ENCODE data around the gene MGME1.

The MGME1 gene

GRCh38 chr20:18016772-18017171 lies 48.0 kb downstream of the MGME1 start:
- TF ChIP-seq POLR2AphosphoS5 (IDR thresholded peaks at IDR 0.05; ENCODE audit: low read depth, low read length) (no peak), TAF1 (IDR thresholded peaks at IDR 0.05; ENCODE audit: borderline replicate concordance, insufficient read depth, low read length) (no peak)

DNA sequence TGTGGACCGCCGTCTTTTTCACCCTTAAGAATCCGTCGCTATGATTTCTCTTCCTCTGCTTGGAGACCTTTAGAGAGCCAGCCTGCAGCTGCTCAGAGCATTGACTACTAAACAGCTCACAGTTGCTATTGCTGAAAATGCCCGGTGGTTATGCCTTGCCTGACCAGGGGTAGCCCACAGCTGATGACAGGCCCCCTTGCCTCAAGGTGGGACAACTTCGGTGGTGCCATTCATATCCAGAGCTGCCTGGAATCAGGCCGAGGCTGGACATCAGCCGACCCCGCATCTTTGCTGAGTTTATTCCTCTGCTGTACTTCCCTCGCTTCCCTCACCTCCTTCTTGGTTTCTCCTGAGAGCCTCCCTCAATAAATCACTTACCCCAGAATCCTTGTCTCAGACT lies 49.3 kb downstream of the MGME1 start:
- TF ChIP-seq POLR2AphosphoS5 (IDR thresholded peaks at IDR 0.05; ENCODE audit: low read depth, low read length), result no peak
- no peak for TF ChIP-seq FOXP2 (optimal IDR thresholded peaks at IDR 0.05; ENCODE audit: borderline replicate concordance, extremely low read depth, extremely low read length, insufficient read depth)
- no peak for TF ChIP-seq TAF1 (IDR thresholded peaks at IDR 0.05; ENCODE audit: borderline replicate concordance, insufficient read depth, low read length)
- TF ChIP-seq SIN3A (IDR thresholded peaks at IDR 0.05; ENCODE audit: borderline replicate concordance, insufficient read depth, low read length), result no peak
- TF ChIP-seq, protein P1, sequence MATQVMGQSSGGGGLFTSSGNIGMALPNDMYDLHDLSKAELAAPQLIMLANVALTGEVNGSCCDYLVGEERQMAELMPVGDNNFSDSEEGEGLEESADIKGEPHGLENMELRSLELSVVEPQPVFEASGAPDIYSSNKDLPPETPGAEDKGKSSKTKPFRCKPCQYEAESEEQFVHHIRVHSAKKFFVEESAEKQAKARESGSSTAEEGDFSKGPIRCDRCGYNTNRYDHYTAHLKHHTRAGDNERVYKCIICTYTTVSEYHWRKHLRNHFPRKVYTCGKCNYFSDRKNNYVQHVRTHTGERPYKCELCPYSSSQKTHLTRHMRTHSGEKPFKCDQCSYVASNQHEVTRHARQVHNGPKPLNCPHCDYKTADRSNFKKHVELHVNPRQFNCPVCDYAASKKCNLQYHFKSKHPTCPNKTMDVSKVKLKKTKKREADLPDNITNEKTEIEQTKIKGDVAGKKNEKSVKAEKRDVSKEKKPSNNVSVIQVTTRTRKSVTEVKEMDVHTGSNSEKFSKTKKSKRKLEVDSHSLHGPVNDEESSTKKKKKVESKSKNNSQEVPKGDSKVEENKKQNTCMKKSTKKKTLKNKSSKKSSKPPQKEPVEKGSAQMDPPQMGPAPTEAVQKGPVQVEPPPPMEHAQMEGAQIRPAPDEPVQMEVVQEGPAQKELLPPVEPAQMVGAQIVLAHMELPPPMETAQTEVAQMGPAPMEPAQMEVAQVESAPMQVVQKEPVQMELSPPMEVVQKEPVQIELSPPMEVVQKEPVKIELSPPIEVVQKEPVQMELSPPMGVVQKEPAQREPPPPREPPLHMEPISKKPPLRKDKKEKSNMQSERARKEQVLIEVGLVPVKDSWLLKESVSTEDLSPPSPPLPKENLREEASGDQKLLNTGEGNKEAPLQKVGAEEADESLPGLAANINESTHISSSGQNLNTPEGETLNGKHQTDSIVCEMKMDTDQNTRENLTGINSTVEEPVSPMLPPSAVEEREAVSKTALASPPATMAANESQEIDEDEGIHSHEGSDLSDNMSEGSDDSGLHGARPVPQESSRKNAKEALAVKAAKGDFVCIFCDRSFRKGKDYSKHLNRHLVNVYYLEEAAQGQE (IDR thresholded peaks at IDR 0.05; ENCODE audit: insufficient read depth in 1 of 2, low read depth in 2 of 2, low read length in 2 of 2), result no peak

- no peak for TF ChIP-seq FOXP2 (optimal IDR thresholded peaks at IDR 0.05; ENCODE audit: borderline replicate concordance, extremely low read depth, extremely low read length, insufficient read depth)
- no peak for TF ChIP-seq TAF1 (IDR thresholded peaks at IDR 0.05; ENCODE audit: borderline replicate concordance, insufficient read depth, low read length)
- no peak for TF ChIP-seq SIN3A (IDR thresholded peaks at IDR 0.05; ENCODE audit: borderline replicate concordance, insufficient read depth, low read length)
- no peak for TF ChIP-seq POLR2AphosphoS5 (IDR thresholded peaks at IDR 0.05; ENCODE audit: low read depth, low read length)
- TF ChIP-seq, protein P1 (IDR thresholded peaks at IDR 0.05; ENCODE audit: insufficient read depth in 1 of 2, low read depth in 2 of 2, low read length in 2 of 2), result no peak
Measured at GRCh38 chr20:18019068-18019467, 50.2 kb downstream of the MGME1 start.

GRCh38 chr20:18020931-18021330 lies 52.1 kb downstream of the MGME1 start:
- TF ChIP-seq, protein P1 (IDR thresholded peaks at IDR 0.05; ENCODE audit: insufficient read depth in 1 of 2, low read depth in 2 of 2, low read length in 2 of 2), result no peak
- TF ChIP-seq FOXP2 (optimal IDR thresholded peaks at IDR 0.05; ENCODE audit: borderline replicate concordance, extremely low read depth, extremely low read length, insufficient read depth), result no peak
- no peak for TF ChIP-seq SIN3A (IDR thresholded peaks at IDR 0.05; ENCODE audit: borderline replicate concordance, insufficient read depth, low read length)
- TF ChIP-seq POLR2AphosphoS5 (IDR thresholded peaks at IDR 0.05; ENCODE audit: low read depth, low read length), result no peak
- no peak for TF ChIP-seq TAF1 (IDR thresholded peaks at IDR 0.05; ENCODE audit: borderline replicate concordance, insufficient read depth, low read length)

DNA sequence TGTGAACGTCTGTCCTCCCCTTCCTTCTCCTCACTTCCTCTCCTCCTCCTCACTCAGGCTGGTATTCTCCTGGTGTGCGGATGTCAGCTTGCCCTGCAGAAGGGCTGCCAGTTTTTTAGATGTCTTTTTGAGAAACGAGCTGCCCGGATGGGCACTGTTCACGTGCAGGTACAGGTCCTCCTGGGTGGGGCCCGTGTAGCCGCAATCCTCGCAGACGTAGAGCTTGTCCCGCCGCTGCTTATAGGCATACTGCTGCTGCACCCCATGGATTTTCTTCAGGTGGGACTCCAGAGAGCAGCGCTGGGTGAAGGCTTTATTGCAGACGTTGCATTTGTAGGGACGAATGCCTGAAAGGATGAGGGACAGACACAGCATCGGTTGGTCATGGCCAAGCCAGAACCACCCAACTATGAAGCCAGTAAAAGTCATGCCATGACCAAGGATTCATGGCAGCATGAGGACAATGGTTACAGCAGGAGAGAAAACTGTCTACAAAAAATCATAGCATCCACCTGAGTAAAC lies 55.8 kb downstream of the MGME1 start:
- TF ChIP-seq POLR2AphosphoS5 (IDR thresholded peaks at IDR 0.05; ENCODE audit: low read depth, low read length), result no peak
- TF ChIP-seq FOXP2 (optimal IDR thresholded peaks at IDR 0.05; ENCODE audit: borderline replicate concordance, extremely low read depth, extremely low read length, insufficient read depth), result no peak
- TF ChIP-seq, protein P1 (IDR thresholded peaks at IDR 0.05; ENCODE audit: insufficient read depth in 1 of 2, low read depth in 2 of 2, low read length in 2 of 2), result no peak

Measured in PFSK-1 (cell line).